HG03558 (cell line): ENCODE results near the gene HNRNPA1.
"Not testable (repeated sequence)": the region's sequence is repeated elsewhere in the genome, so short reads cannot be mapped to it uniquely, and the experiment has no call there.

Experiments used
- ATAC-seq: cut with Tn5 transposase; IDR thresholded peaks from one replicate; pipeline ENCODE4 v1.9.1; 2021; ENCODE audit warnings: moderate number of reproducible peaks; ENCODE audit not compliant: unreplicated experiment; ENCODE audit errors: extremely low read depth

Gene HNRNPA1

GRCh38 chr12:54272214-54272613 lies 8.3 kb upstream of the HNRNPA1 start:
- ATAC-seq = no peak

DNA sequence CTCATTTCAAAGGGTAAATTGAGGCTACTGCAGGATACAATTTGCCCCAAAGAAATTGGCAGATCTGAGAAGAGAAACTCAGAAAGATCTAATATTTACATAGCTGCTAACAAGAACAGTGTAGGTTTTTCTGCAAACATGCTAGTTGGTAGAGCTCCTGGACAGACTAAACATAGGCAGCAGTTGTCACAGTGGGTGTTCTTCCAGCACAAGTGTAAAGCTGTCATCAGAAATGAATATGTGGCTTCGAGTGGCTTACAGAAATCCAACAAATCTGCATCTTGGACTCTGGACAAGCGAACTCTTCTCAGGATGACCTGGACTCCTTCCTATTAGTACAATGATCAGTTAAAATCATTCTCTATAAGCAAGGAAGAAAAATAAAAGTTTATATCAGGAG lies 6.5 kb upstream of the HNRNPA1 start:
- ATAC-seq = no peak

- no peak for ATAC-seq
These were observed 4.2 kb upstream of the HNRNPA1 start for GRCh38 chr12:54276368-54276767.

DNA sequence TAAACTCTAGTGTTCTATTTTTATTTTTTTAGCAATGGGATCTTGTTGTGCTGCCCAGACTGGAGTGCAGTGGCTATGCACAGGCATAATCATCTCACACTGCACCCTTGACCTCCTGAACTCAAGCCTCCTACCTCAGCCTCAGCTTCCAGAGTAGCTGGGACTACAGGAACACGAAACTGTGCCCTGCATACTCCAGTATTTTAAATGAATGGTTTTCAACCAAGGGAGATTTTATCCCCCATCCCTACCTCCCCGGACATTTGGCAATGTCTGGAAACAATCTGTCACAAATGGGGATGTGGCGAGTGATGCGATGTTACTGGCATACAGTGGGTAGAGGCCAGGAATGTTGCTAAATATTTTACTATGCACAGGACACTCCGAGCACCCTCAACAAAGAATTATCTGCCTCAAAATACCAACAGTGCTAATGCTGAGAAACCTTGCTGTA lies 2.7 kb upstream of the HNRNPA1 start:
- ATAC-seq = no peak

DNA sequence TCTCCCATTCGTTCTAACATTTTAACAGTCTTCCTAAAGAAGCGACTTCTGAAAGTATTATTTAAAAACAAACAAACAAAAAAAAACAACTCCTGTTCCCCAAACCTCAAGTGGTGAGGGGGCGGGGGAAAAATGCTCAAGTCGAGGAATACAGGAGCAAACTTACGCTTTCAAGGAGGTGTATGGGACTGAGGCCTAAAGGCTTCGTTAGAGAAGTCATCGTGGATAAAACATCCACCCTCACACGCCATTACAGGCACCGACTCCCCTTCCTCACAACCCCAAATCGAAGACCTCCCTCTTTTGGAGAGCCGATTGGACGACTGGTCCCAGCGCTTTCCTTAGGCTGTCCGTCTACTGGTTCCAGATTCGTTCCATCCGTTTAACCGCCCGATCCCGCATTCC lies 1.3 kb upstream of the HNRNPA1 start:
- ATAC-seq = no peak

- ATAC-seq = peak; percentile 51
These were observed 676 bp upstream of the HNRNPA1 start, which contains the start of gene CBX5 for GRCh38 chr12:54279632-54280467. Gene CBX5, minus strand, starts transcription at chr12:54280122. Its CDS starts 22,472 bp downstream, at chr12:54257650.

DNA sequence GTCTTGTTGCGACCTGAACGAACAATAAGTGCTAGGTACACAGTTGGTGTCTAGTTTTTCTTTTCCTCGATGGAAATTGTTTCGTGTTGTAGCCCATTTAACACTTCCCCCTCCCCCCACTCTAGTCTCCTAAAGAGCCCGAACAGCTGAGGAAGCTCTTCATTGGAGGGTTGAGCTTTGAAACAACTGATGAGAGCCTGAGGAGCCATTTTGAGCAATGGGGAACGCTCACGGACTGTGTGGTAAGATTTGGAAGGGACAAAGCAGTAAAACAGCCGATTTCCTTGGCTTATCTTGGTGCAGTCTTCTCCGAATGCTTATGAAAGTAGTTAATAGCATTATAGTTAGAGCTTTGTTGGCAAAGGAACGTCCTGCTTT lies 724 bp downstream of the HNRNPA1 start:
- ATAC-seq = not testable (repeated sequence)

DNA sequence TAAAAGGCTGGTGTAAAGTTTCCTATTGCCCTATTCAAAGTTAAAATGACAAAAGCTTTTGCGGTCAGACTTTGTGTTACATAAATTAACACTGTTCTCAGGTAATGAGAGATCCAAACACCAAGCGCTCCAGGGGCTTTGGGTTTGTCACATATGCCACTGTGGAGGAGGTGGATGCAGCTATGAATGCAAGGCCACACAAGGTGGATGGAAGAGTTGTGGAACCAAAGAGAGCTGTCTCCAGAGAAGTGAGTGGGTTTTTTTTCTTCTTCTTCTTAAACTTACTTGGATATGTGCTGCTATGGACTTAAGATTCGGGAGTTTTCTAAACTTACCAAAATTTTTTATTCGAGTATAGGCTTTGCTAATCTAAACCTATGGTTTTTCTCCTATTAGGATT lies 1.2 kb downstream of the HNRNPA1 start:
- not testable (repeated sequence) for ATAC-seq

DNA sequence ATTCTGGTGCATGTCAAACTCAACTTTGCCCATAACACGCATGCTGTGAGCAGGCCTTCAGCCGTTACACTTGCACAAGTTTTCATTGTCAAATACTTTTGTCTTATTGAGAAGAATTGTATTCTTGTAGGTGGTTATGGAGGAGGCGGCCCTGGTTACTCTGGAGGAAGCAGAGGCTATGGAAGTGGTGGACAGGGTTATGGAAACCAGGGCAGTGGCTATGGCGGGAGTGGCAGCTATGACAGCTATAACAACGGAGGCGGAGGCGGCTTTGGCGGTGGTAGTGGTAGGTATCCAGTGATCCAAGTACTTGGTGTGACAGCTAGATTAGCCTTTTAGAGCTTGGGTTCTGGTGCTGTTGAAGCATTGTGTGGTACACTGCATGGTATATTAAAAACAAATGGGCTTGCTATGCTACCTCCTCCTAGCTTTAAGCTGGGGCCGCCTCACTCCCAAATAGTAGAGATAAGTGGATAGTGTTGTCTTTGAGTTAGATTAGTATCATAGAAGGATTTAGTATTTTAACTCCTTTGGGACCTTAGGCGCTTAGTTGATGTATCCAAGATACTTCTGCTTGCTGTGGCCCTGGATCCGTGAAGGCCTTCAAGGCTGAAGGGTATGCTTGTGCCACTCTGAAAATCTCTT lies 2.5 kb downstream of the HNRNPA1 start:
- ATAC-seq = no peak

- ATAC-seq = not testable (repeated sequence)
These were observed 3.7 kb downstream of the HNRNPA1 start for GRCh38 chr12:54284070-54284780.

DNA sequence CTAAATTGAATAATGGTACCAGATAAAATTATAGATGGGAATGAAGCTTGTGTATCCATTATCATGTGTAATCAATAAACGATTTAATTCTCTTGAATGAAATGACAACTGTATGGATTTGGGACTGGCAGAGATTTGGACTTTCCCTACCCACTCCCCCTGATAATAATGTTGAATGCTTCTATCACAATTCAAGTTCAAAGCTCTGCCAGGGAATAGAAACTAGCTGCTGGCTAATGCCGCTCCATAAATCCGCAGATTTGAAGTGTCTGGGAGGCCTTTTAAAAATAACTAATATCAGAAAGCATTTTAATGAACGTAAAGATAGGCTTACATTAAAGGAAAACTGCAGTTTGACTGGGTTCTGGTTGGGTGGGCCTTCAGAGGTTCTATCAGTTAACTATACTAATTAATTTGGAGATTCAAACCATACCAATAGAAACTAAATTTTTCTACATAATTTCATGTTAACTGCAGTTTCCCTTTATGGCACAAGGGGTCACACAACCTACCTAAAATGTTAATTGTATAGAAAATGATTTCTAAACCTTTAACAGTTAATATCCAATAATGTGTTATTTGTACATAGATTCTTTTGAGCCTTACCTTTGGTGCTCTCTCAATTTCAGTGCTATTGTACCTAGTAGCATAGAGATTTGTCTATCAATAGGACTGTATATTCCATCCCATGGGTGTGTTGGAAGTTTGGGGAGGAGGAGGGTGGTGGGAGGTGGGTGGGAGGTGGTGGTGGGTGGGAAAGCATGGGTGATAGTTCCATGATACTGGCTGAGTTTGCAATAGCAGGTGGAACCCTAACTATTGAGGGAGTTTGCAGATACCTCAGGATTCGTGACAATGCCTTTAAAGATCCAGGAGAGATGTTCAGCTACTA lies 4.9 kb downstream of the HNRNPA1 start:
- no peak for ATAC-seq

DNA sequence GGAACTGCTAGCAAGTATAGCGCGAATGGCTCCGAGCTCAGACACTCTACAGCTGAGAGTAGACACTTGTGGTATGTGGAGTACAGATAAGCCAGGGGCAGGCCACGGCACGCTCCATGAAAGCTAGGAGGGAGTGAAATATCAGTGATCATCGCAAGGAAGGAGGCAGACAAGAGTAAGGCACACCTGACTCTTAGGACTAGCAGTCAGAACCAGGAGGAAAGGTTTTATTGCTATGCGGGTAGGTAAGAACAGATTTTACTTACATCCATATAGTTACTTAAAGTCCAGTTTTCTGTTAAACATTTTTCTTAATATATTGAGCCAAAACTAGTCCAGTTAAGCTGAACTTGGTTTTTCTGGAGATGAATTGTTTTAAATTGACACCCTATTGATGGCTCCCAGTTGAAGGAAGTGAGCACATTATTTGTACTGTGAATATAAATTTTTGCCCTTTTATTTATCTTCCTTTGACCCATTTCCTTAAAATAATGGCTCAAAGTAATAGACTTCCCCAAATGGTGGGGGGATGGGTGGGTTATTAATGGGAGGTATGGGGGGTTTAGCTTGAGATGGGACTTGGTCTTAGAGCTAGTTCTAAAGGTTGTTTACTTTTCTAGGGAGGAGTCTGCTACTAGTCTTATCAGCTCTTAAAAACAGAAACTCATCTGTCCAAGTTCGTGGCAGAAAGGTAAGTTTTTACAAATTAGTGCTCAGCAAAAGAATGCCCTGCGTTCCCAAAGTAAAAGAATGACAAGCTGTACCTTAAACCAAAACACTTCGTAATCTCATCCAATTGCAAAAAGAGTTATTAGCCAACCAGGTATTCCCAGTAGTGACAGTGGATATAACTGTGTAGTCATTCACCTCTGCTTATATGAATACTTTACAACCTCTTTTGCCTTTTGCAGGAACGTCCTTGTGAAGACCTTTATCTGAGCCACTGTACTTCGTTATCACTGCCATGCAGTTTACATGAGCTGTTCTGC lies 5.8 kb downstream of the HNRNPA1 start:
- ATAC-seq = no peak

DNA sequence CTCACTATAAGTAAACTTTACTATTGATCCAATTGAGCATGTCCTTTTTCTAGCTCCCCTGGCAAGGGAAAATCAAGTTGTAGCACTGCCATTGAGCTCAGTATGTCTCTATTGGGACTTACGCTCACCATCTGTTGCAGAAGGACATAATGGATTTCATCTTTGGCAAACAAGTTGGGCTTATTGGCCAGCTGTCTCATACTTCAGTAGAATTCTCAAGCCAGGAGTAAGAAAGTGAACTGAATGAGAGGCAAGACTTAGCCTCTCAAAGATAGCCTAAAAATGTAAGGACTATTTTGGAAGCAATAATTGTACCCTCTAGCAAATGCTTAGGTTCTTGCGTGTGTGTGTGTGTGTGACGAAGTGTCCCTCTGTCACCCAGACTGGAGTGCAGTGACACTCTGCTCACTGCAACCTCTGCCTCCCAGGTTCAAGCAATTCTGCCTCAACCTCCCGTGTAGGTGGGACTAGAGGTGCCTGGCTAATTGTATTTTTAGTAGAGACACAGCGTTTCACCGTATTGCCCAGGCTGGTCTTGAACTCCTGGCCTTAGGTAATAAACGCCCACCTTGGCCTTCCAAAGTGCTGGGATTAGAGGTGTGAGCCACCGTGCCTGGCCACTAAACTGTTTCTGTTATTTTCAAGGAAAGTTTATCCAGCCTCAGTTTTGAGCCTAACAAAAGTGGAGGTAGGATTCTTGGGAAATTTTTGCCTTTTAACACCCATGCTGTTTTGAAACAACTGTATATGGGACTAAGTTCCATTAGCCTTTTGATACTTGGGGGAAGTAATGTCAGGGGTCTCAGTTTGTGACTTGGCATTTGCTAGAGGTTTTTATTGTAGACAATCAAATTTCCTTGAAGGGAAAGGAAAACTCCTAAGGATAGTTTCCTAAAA lies 7.0 kb downstream of the HNRNPA1 start:
- ATAC-seq = no peak

GRCh38 chr12:54292083-54292930 lies 11.8 kb downstream of the HNRNPA1 start:
- no peak for ATAC-seq

DNA sequence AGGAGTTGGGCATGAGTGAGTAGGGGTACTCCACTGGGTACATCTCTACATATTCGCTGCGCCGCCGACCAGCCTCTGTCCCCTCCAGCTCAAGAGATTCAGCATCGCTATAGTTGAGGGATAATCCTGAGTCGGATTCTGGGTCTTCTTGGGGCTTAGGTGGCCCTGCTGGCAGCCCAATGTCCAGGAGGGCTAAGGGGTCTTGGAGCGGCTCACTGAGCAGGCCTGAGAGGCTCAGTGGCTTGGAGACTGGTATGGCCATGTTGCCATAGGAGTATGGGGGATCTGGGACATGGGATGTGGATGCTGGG lies 12.4 kb downstream of the HNRNPA1 start:
- no peak for ATAC-seq

DNA sequence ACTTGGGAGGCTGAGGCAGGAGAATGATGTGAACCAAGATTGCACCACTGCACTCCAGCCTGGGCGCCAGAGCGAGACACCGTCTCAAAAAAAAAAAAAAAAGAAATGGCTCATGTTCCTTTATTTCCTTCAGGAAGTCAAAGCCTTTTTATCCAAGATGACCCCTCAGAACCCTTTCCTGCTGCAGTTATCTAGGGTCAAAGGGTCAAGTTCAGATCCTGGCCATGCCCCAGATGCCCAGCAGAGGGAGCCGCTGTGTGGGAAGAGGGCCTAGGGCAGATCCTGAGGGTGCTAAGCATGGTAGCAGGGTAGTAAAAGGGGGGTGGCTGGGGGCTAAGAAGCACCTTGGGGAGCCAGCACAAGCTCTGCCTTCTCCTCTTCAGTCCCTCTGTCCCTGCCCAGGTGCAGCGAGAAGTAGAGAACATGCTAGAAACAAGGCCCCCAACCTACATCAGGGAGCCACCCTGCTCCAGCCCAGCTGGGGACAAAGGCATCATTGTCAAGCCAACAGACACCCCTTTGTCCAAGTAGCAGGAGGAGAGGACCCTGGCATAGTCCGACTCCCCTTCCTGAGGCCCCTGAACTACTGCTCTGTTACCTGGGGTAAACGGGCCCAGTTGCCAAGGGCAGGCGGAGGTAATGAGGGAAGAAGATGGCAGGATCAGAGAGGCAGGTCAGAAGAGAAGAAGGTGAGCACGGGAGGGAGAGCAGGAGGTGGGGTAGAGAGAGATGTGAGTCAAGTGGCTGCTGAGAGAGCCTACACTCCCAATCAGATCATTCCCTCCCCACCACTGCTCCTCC lies 13.8 kb downstream of the HNRNPA1 start:
- no peak for ATAC-seq
